DOHH2 (cell line): ENCODE measurements around the gene APOC3.

ENCODE experiments used
- H3F3A ChIP-seq: fragments of 200-600 bp; sonication (generic), shearing (Covaris generic); 2 replicates; pipeline ENCODE4 v1.6.0; 2016; ENCODE audit warnings: antibody characterized with exemption, mild to moderate bottlenecking; ENCODE audit not compliant: control insufficient read depth, insufficient read depth
- H3K27ac ChIP-seq: fragments of 200-600 bp; sonication (generic); 2 replicates; pipeline ENCODE4 v1.5.1; 2014; ENCODE audit warnings: low read depth, mild to moderate bottlenecking, low read length, moderate library complexity
- H3K27me3 ChIP-seq: fragments of 200-600 bp; sonication (generic); 2 replicates; pipeline ENCODE4 v1.6.1; 2014; ENCODE audit warnings: mild to moderate bottlenecking, low read length, mixed read lengths; ENCODE audit not compliant: control insufficient read depth
- H3K36me3 ChIP-seq: fragments of 200-600 bp; sonication (generic); 2 replicates; pipeline ENCODE4 v1.6.1; 2014; ENCODE audit warnings: mild to moderate bottlenecking, low read length, moderate library complexity, mixed read lengths; ENCODE audit not compliant: control insufficient read depth
- H3K4me1 ChIP-seq: fragments of 200-600 bp; sonication (generic); 2 replicates; pipeline ENCODE4 v1.6.1; 2014; ENCODE audit warnings: mild to moderate bottlenecking, low read length, mixed read lengths; ENCODE audit not compliant: control insufficient read depth
- H3K4me2 ChIP-seq: fragments of 200-600 bp; sonication (generic); 2 replicates; pipeline ENCODE4 v1.6.0; 2014; ENCODE audit warnings: mild to moderate bottlenecking, low read length, moderate library complexity
- H3K4me3 ChIP-seq: fragments of 200-600 bp; sonication (generic); 2 replicates; pipeline ENCODE4 v1.5.1; 2014; ENCODE audit warnings: mild to moderate bottlenecking, low read length, mixed read lengths
- H3K79me2 ChIP-seq: fragments of 200-600 bp; sonication (generic); 2 replicates; pipeline ENCODE4 v1.6.1; 2014; ENCODE audit warnings: mild to moderate bottlenecking, low read length, mixed read lengths; ENCODE audit not compliant: control insufficient read depth
- H3K9me2 ChIP-seq: fragments of 200-600 bp; sonication (generic); replicated peaks from 2 replicates; pipeline ENCODE4 v1.6.1; 2014; ENCODE audit warnings: mild to moderate bottlenecking, low read length, mixed read lengths; ENCODE audit not compliant: control insufficient read depth
- H3K9me3 ChIP-seq: fragments of 200-600 bp; sonication (generic); 2 replicates; pipeline ENCODE4 v1.6.1; 2014; ENCODE audit warnings: antibody characterized with exemption, low read length, mixed read lengths; ENCODE audit not compliant: control insufficient read depth, insufficient read depth
- H4K20me1 ChIP-seq: fragments of 200-600 bp; sonication (generic); 2 replicates; pipeline ENCODE4 v1.6.0; 2014; ENCODE audit warnings: low read depth, mild to moderate bottlenecking, antibody characterized with exemption, low read length, moderate library complexity; ENCODE audit not compliant: control insufficient read depth, insufficient read depth
- CTCF ChIP-seq: fragments of 200-600 bp; sonication (generic); IDR thresholded peaks from one replicate; pipeline ENCODE4 v1.5.1; 2014; ENCODE audit warnings: antibody characterized with exemption, mild to moderate bottlenecking, low read depth, low read length; ENCODE audit not compliant: poor library complexity, severe bottlenecking
- EZH2phosphoT487 ChIP-seq: fragments of 200-600 bp; sonication (generic); IDR thresholded peaks from 2 replicates; pipeline ENCODE4 v1.6.1; 2017; ENCODE audit warnings: borderline replicate concordance, mild to moderate bottlenecking, antibody characterized with exemption, low read length, moderate library complexity, mixed read lengths

APOC3 gene

GRCh38 chr11:116819049-116819448 is 10.7 kb upstream of the APOC3 start:
- no peak overlapping the region for H3K4me3 ChIP-seq
- H3K27ac ChIP-seq = no peak overlapping the region
- H3K4me2 ChIP-seq = no peak overlapping the region
- H3F3A ChIP-seq = no peaks in the 10 kb centered on the region
- no peaks in the 10 kb centered on the region for H3K4me1 ChIP-seq
- no peaks in the 10 kb centered on the region for H3K9me2 ChIP-seq
- H3K79me2 ChIP-seq = no peaks in the 10 kb centered on the region
- H3K36me3 ChIP-seq = no peaks in the 10 kb centered on the region
- TF ChIP-seq EZH2phosphoT487 (no peak), CTCF (no peak)
- H3K27me3 ChIP-seq = no peaks in the 10 kb centered on the region; the same call in 1 of the 2 replicates
- no peaks in the 10 kb centered on the region for H4K20me1 ChIP-seq
- H3K9me3 ChIP-seq = no peaks in the 10 kb centered on the region

GRCh38 chr11:116821050-116821918 is 8.4 kb upstream of the APOC3 start:
- Histone ChIP-seq H3F3A (no peaks in the 10 kb centered on the region), H3K4me1 (no peaks in the 10 kb centered on the region), H3K9me3 (no peaks in the 10 kb centered on the region), H4K20me1 (no peaks in the 10 kb centered on the region), H3K27ac (no peak overlapping the region), H3K4me3 (no peak overlapping the region), H3K79me2 (no peaks in the 10 kb centered on the region), H3K9me2 (no peaks in the 10 kb centered on the region), H3K4me2 (no peak overlapping the region), H3K27me3 (no peaks in the 10 kb centered on the region; the same call in 1 of the 2 replicates), H3K36me3 (no peaks in the 10 kb centered on the region)
- TF ChIP-seq EZH2phosphoT487 (no peak), CTCF (no peak)

GRCh38 chr11:116822575-116822974 is 7.1 kb upstream of the APOC3 start:
- no peaks in the 10 kb centered on the region for H3F3A ChIP-seq
- H3K9me3 ChIP-seq = no peaks in the 10 kb centered on the region
- H4K20me1 ChIP-seq = no peaks in the 10 kb centered on the region
- H3K27ac ChIP-seq = no peak overlapping the region
- H3K9me2 ChIP-seq = no peaks in the 10 kb centered on the region
- no peaks in the 10 kb centered on the region for H3K36me3 ChIP-seq
- no peak overlapping the region for H3K4me2 ChIP-seq
- no peaks in the 10 kb centered on the region for H3K79me2 ChIP-seq
- no peaks in the 10 kb centered on the region for H3K27me3 ChIP-seq
- H3K4me1 ChIP-seq = no peaks in the 10 kb centered on the region
- no peak for TF ChIP-seq CTCF
- no peak for TF ChIP-seq EZH2phosphoT487
- H3K4me3 ChIP-seq = no peak overlapping the region
